ENCODE results near the gene SFN. TPM values are rescaled to one million over a fixed set of nuclear protein-coding genes. Genes with fewer than 3 reads are reported as not detected.
A peak's percentile ranks its signal among the peaks of the same experiment; 100 is the strongest.

SFN gene
- total and polyA plus RNA-seq, 2 of the 4 experiments (the other 2 are of a cell fraction) = 0.18 to 0.34 TPM

GRCh38 chr1:26889551-26890466 lies 26.9 kb downstream of the SFN start, which contains the start of gene GPN2:
Gene GPN2 (minus strand): TSS chr1:26890283. CDS start chr1:26890096, 187 bp downstream.
- Histone ChIP-seq H3K4me3 (ENCODE audit: insufficient read depth, low read depth, low read length) (peak within 1 kb of the TSS; percentile 91), H3K14ac (replicated peaks; ENCODE audit: low read depth, low read length) (peak within 1 kb of the TSS; percentile 91), H4K5ac (ENCODE audit: low read depth, low read length) (peak within 1 kb of the TSS; percentile 89), H2AK9ac (replicated peaks; ENCODE audit: low read depth, low read length, poor library complexity) (peak within 1 kb of the TSS; percentile 95), H3K4me2 (ENCODE audit: low read depth, low read length) (peak within 1 kb of the TSS; percentile 98), H2BK120ac (ENCODE audit: low read depth, low read length) (no peak within 1 kb of the TSS), H3K4ac (ENCODE audit: low read depth, low read length) (peak within 1 kb of the TSS; percentile 95), H3K56ac (ENCODE audit: extremely low read depth, insufficient read depth, low read length) (peak within 1 kb of the TSS; percentile 71; the same call in 1 of the 2 replicates), H3K4me1 (ENCODE audit: control insufficient read depth, insufficient read depth, low read length) (peaks cover 10% of the 10 kb centered on the region), H3K23ac (ENCODE audit: low read depth, low read length) (peak within 1 kb of the TSS; percentile 76), H4K8ac (ENCODE audit: low read depth in 2 of 2, low read length in 2 of 2) (peak within 1 kb of the TSS; percentile 94 to 99), H2BK20ac (ENCODE audit: low read depth, low read length) (no peak within 1 kb of the TSS), H3K18ac (ENCODE audit: low read depth, low read length) (peak within 1 kb of the TSS; percentile 14; the same call in 1 of the 2 replicates), H2BK15ac (ENCODE audit: low read depth, low read length) (no peak within 1 kb of the TSS), H3K79me1 (ENCODE audit: low read depth in 1 of 2, low read length in 2 of 2) (peaks cover 14 to 42% of the 10 kb centered on the region in 2 experiments), H3K27me3 (ENCODE audit: control insufficient read depth, insufficient read depth, low read length) (no peaks in the 10 kb centered on the region), H3K9ac (ENCODE audit: low read depth, low read length) (peak within 1 kb of the TSS; percentile 71), H2AFZ (replicated peaks; ENCODE audit: low read length, poor library complexity) (peak within 1 kb of the TSS; percentile 99), H3K36me3 (ENCODE audit: control insufficient read depth, insufficient read depth, low read length) (peaks cover 54% of the 10 kb centered on the region), H3K9me3 (ENCODE audit: control insufficient read depth, insufficient read depth, low read length) (no peaks in the 10 kb centered on the region), H3K27ac (ENCODE audit: insufficient read depth, low read length) (peak within 1 kb of the TSS; percentile 77), H4K91ac (ENCODE audit: insufficient read depth, low read depth, low read length) (peak within 1 kb of the TSS; percentile 86), H2BK5ac (ENCODE audit: low read depth, low read length, poor library complexity, severe bottlenecking) (peak within 1 kb of the TSS; percentile 88), H4K20me1 (ENCODE audit: insufficient read depth, low read length) (peaks cover 6% of the 10 kb centered on the region), H3K9me1 (ENCODE audit: insufficient read depth, low read length) (peaks cover 4% of the 10 kb centered on the region; the same call in 1 of the 2 replicates), H2AK5ac (ENCODE audit: low read depth, low read length) (peak within 1 kb of the TSS; percentile 76)
- in situ Hi-C loops (cut with MboI; ENCODE audit: low sequenced_read_pairs) = no loop called here
- TSS peak; percentile 70 for BruUV-seq (replicated peaks)
- intact Hi-C loops (cut with micrococcal nuclease) = no loop called here
- dilution Hi-C loops (cut with HindIII; ENCODE audit: low sequenced_read_pairs, unreplicated experiment) = no loop called here
- DNase-seq = peak; percentile 72
- POLR2A ChIA-PET (ENCODE audit: unreplicated experiment) = interaction anchor here (0.5 to 1.1 kb wide), 5 partner anchors 11 to 853 kb away, joined by 3 to 7 read pairs (median 3); partner anchors contain the start of gene GPATCH3
- CTCF ChIA-PET = interaction anchor here (0.6 kb wide), 1 partner anchor 107 kb away, joined by 3 read pairs; no protein-coding TSS in a partner anchor
- ATAC-seq (ENCODE audit: low read depth) = peak; percentile 96
- 2% methylated on average over 47 of the region's 89 CpGs; no CpG with 5 or more reads in 1 of the 2 experiments for WGBS, 2 experiments (ENCODE audit: extremely low coverage in 2 of 2, insufficient read length in 1 of 2)
- TF ChIP-seq MAZ (IDR thresholded peaks at IDR 0.05; ENCODE audit: borderline replicate concordance, low read depth, low read length) (no peak; the same call in 1 of the 2 replicates), POLR2A (IDR thresholded peaks at IDR 0.05; ENCODE audit: low read depth, low read length) (peak; percentile 84), CTCF (conservative IDR thresholded peaks at IDR 0.05; ENCODE audit: low read depth, low read length) (no peak), NFE2L2 (IDR thresholded peaks at IDR 0.05; ENCODE audit: low read depth, low read length) (no peak), MXI1 (IDR thresholded peaks at IDR 0.05; ENCODE audit: borderline replicate concordance, low read depth, low read length) (peak; percentile 71; the same call in 1 of the 2 replicates)
